Tibial nerve (tissue), 4 donors: ENCODE measurements around the gene SH3GLB1. TPM values are rescaled to one million over a fixed set of nuclear protein-coding genes. Genes with fewer than 3 reads are reported as not detected.

Experiments used
- DNase-seq, 2 donors: peaks; one replicate each; pipeline ENCODE4 v3.0.0-alpha.2; 2019; ENCODE audit warnings: low spot score in 2 of 2
- H3K27ac ChIP-seq, 4 donors: fragments of 200-600 bp; sonication (generic) in 3 of 4; one replicate each; pipeline ENCODE4 v1.5.1; 2017 to 2019; ENCODE audit warnings: mild to moderate bottlenecking in 1 of 4
- H3K27me3 ChIP-seq, 2 donors: fragments of 200-600 bp; sonication (generic) in 1 of 2; one replicate each; pipeline versions ENCODE4 v1.5.1 to v1.6.0; 2017 to 2019
- H3K36me3 ChIP-seq, 3 donors: fragments of 200-600 bp; sonication (generic); one replicate each; pipeline ENCODE4 v1.5.1; 2018 to 2019
- H3K4me1 ChIP-seq, 4 donors: fragments of 200-600 bp; sonication (generic) in 3 of 4; one replicate each; pipeline ENCODE4 v1.5.1; 2017 to 2019
- H3K4me3 ChIP-seq, 4 donors: fragments of 200-600 bp; sonication (generic) in 3 of 4; one replicate each; pipeline ENCODE4 v1.5.1; 2017 to 2019; ENCODE audit warnings: mild to moderate bottlenecking in 1 of 4, moderate library complexity in 1 of 4
- H3K9me3 ChIP-seq, 4 donors: fragments of 200-600 bp; sonication (generic) in 3 of 4; one replicate each; pipeline ENCODE4 v1.5.1; 2017 to 2019
- CTCF ChIP-seq, 5 experiments: fragments of 200-600 bp in 3 of 5; fragments of 450-650 bp in 2 of 5; sonication (generic) in 3 of 5; IDR thresholded peaks; one replicate each; pipeline ENCODE4 v1.5.1; 2016 to 2019; ENCODE audit warnings: antibody characterized with exemption in 5 of 5, mild to moderate bottlenecking in 3 of 5, moderate library complexity in 2 of 5
- EP300 ChIP-seq, 2 donors: sonication (generic); formaldehyde crosslinking; IDR thresholded peaks; one replicate each; pipeline ENCODE4 v1.6.1; 2017; ENCODE audit warnings: antibody characterized with exemption in 2 of 2, mild to moderate bottlenecking in 1 of 2
- POLR2A ChIP-seq, 2 donors: fragments of 450-650 bp; IDR thresholded peaks; one replicate each; pipeline ENCODE4 v1.6.1; 2017; ENCODE audit warnings: antibody characterized with exemption in 2 of 2, mild to moderate bottlenecking in 2 of 2, moderate library complexity in 2 of 2
- WGBS, 2 donors: methylation state at CpG; one replicate each; pipeline ENCODE4 v1.1.5; 2018; 5-methylcytosine and 5-hydroxymethylcytosine counted together
- total RNA-seq, 4 donors: library from RNA; depleted of rRNA; stranded (reverse); fragments of >200 nt; gene quantifications; one replicate each; pipeline ENCODE4 v1.1.0, GENCODE V29; 2016

Gene SH3GLB1
- total RNA-seq, 4 donors from 2014 or later: 37.7 to 46.1 (median 40.1) TPM

DNA sequence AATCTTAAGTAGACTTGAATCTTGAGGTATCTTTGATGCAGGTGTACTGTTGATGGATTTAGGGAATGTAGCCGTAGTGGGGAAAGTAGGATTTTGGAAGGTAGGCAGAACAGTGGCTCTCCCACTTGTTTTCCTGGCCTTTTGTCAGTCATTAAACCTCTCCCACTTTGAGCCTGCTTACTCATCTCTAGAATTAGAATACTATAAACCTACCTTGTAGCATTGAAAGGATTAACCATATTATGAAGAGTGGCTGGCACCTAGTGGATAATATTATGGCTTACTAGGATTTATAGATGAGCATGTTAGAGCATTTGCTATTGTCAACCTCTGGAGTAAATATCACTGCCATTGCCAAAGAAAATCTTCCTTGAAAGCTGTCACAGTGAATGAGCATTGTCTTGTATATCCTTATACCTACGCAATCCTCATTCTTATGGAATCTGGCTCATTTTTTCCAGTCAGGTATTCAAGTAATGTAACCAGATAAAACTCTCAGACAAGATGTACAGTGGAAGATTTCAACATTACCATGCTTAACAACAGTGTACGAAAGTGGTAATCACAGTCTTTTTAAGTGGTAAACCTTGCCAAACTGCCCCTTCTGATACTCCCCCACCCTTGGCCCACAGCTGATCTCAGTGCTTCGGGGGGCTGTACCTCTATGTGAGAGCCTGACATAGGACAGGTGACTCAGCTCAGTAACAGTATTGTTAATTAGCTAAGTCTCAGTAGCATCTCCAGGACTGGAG lies 44.4 kb downstream of the SH3GLB1 start:
- no peaks in the 10 kb centered on the region for H3K27me3 ChIP-seq
- no peak for TF ChIP-seq EP300 (IDR thresholded peaks at IDR 0.05)
- no peak for TF ChIP-seq CTCF (IDR thresholded peaks at IDR 0.05)
- no peak for TF ChIP-seq POLR2A (IDR thresholded peaks at IDR 0.05)
- H3K27ac ChIP-seq: no peak overlapping the region
- no peaks in the 10 kb centered on the region for H3K9me3 ChIP-seq
- no peaks in the 10 kb centered on the region for H3K4me1 ChIP-seq
- no peak overlapping the region for H3K4me3 ChIP-seq
- 92 to 93% methylated on average over 4 of the region's 4 CpGs for WGBS, 2 donors
- H3K36me3 ChIP-seq: peaks cover 0 to 29% (median 0%) of the 10 kb centered on the region in 3 donors
- DNase-seq: no peak

- Histone ChIP-seq H3K9me3 (no peaks in the 10 kb centered on the region), H3K36me3 (peaks cover 0 to 17% (median 0%) of the 10 kb centered on the region in 3 donors), H3K27me3 (no peaks in the 10 kb centered on the region), H3K4me1 (no peaks in the 10 kb centered on the region), H3K27ac (no peak overlapping the region), H3K4me3 (no peak overlapping the region)
- no peak for TF ChIP-seq POLR2A (IDR thresholded peaks at IDR 0.05)
- TF ChIP-seq EP300 (IDR thresholded peaks at IDR 0.05): no peak
- no peak for TF ChIP-seq CTCF (IDR thresholded peaks at IDR 0.05)
- no peak for DNase-seq
- WGBS, 2 donors: 84 to 85% methylated on average over 1 of the region's 1 CpG
Observed at GRCh38 chr1:86750076-86750475, 45.7 kb downstream of the SH3GLB1 start.

DNA sequence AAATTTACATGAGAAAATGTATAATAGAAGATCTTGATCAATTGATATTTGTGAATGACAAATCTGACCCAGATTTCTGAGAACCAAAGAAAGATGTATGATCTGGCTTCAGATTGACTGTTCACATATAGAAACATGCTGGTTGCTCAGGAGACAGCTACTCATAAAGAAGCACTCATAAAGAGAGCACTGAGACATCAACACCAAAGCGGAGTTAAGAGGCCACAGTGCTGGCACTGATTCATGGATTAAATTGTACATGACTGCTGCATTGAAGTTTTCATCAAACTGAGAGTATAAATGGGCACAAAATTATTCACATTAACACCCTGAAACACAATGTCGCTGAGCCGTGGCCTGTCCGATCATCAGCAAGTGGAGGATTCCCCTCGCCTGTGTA lies 46.2 kb downstream of the SH3GLB1 start:
- WGBS, 2 donors: 78 to 82% methylated on average over 5 of the region's 5 CpGs
- Histone ChIP-seq H3K27me3 (no peaks in the 10 kb centered on the region), H3K9me3 (no peaks in the 10 kb centered on the region), H3K36me3 (peaks cover 0 to 12% (median 0%) of the 10 kb centered on the region in 3 donors), H3K4me1 (no peaks in the 10 kb centered on the region), H3K27ac (no peak overlapping the region), H3K4me3 (no peak overlapping the region)
- no peak for DNase-seq
- TF ChIP-seq CTCF (IDR thresholded peaks at IDR 0.05): no peak
- no peak for TF ChIP-seq EP300 (IDR thresholded peaks at IDR 0.05)
- TF ChIP-seq POLR2A (IDR thresholded peaks at IDR 0.05): no peak

DNA sequence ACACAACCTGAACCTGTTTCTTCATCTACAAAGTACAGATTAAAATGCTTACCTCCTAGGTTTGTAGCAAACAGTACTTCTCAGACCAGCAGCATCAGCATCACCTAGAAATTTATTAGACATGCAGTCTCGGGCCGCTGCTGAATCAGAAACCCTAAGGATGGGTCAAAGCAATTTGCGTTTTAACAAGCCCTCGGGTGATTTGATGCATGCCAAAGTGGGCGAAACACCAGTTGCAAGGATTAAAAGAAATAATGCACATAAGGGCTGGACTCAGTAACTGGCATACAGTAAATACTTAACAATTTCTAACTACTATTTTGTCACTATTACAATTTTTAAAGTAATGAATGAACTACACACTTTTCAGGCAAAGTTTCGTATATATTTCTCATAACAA lies 47.5 kb downstream of the SH3GLB1 start:
- no peaks in the 10 kb centered on the region for H3K36me3 ChIP-seq
- no peak overlapping the region for H3K27ac ChIP-seq
- WGBS, 2 donors: 54 to 61% methylated on average over 6 of the region's 6 CpGs
- no peak overlapping the region for H3K4me3 ChIP-seq
- H3K27me3 ChIP-seq: no peaks in the 10 kb centered on the region
- no peak for DNase-seq
- TF ChIP-seq POLR2A (IDR thresholded peaks at IDR 0.05) (no peak), CTCF (IDR thresholded peaks at IDR 0.05) (no peak), EP300 (IDR thresholded peaks at IDR 0.05) (no peak)
- no peaks in the 10 kb centered on the region for H3K4me1 ChIP-seq
- H3K9me3 ChIP-seq: no peaks in the 10 kb centered on the region

DNA sequence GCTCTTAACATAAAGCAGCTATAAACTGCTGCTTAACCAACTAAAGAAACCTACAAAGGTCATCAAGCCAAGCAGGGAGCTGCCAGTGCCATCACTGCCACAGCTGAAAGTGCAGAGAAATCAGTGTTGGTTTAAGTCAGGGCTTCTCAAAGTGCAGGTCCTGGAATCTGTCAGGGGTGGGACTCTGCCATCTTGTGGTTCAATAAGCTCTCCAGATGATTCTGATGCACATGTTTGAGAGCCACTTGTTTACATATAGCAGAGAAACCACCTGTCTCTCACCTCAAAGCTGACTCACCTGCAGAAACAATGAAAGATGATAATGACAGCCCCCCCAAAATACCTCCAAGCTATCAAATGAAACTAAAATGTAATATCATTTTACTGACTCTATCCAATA lies 49.3 kb downstream of the SH3GLB1 start:
- Histone ChIP-seq H3K27me3 (no peaks in the 10 kb centered on the region), H3K36me3 (no peaks in the 10 kb centered on the region), H3K4me3 (no peak overlapping the region), H3K27ac (no peak overlapping the region), H3K4me1 (no peaks in the 10 kb centered on the region), H3K9me3 (no peaks in the 10 kb centered on the region)
- DNase-seq: no peak
- TF ChIP-seq EP300 (IDR thresholded peaks at IDR 0.05): no peak
- no peak for TF ChIP-seq CTCF (IDR thresholded peaks at IDR 0.05)
- no peak for TF ChIP-seq POLR2A (IDR thresholded peaks at IDR 0.05)
